Osteocyte (in vitro differentiated cells): ENCODE measurements around the gene MTUS2. TPM values are rescaled to one million over a fixed set of nuclear protein-coding genes. Genes with fewer than 3 reads are reported as not detected.
"Not testable (repeated sequence)": the region's sequence is repeated elsewhere in the genome, so short reads cannot be mapped to it uniquely, and the experiment has no call there.

Experiments used
- DNase-seq: peaks from one replicate; pipeline ENCODE4 v3.0.0; 2021; ENCODE audit warnings: mixed read lengths; ENCODE audit not compliant: unreplicated experiment; ENCODE audit errors: extremely low spot score
- H3K27ac Mint-ChIP-seq: one replicate; pipeline ENCODE4 v1.8.0; 2021; ENCODE audit warnings: mild to moderate bottlenecking, mixed read lengths; ENCODE audit not compliant: unreplicated experiment
- H3K27me3 Mint-ChIP-seq: one replicate; pipeline ENCODE4 v1.8.0; 2021; ENCODE audit warnings: mixed read lengths; ENCODE audit not compliant: unreplicated experiment
- H3K36me3 Mint-ChIP-seq: one replicate; pipeline ENCODE4 v1.8.0; 2021; ENCODE audit warnings: mixed read lengths; ENCODE audit not compliant: unreplicated experiment
- H3K4me1 Mint-ChIP-seq: one replicate; pipeline ENCODE4 v1.8.0; 2021; ENCODE audit warnings: mixed read lengths; ENCODE audit not compliant: unreplicated experiment
- H3K4me3 Mint-ChIP-seq: one replicate; pipeline ENCODE4 v1.8.0; 2021; ENCODE audit warnings: mild to moderate bottlenecking, moderate library complexity, mixed read lengths; ENCODE audit not compliant: unreplicated experiment
- H3K9me3 Mint-ChIP-seq: one replicate; pipeline ENCODE4 v1.8.0; 2021; ENCODE audit warnings: mixed read lengths; ENCODE audit not compliant: unreplicated experiment
- total RNA-seq: library from RNA; stranded (reverse); gene quantifications from 2 replicates; pipeline ENCODE4 v1.2.1, GENCODE V29; 2021
- TF ChIP-seq, protein P1 (sequence below): fragments of 200-600 bp; sonication (generic); IDR thresholded peaks from 2 replicates; pipeline ENCODE4 v1.5.0; 2021; ENCODE audit warnings: antibody characterized with exemption, mild to moderate bottlenecking, moderate library complexity

Gene MTUS2
- total RNA-seq, 1 donor from 2014 or later, result 0.05 TPM

DNA sequence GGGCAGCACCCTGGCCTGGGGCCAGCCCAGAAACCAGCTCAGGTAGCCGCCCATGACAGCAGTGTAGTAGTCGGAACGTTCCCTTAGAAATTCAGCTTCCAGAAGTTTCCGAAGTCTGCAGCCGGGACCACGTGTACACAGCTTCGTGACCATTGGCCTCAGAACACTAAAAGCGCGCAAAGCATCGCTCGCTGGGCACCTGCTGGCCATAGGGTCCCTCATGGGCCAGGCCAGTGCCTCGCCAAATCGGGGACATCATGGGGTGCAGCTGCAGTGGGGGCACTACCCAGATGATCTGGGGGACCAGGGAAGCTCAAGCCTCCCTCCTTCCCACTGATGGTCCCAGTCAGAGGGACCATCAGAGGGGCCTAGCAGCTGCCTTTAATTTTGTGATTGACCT is 384.5 kb downstream of the MTUS2 start:
- Mint-ChIP-seq H3K36me3 (no peaks in the 10 kb centered on the region), H3K27me3 (no peaks in the 10 kb centered on the region), H3K9me3 (peaks cover 32% of the 10 kb centered on the region), H3K27ac (no peak overlapping the region), H3K4me3 (no peak overlapping the region), H3K4me1 (no peaks in the 10 kb centered on the region)
- DNase-seq, result no peak
- TF ChIP-seq, protein P1, sequence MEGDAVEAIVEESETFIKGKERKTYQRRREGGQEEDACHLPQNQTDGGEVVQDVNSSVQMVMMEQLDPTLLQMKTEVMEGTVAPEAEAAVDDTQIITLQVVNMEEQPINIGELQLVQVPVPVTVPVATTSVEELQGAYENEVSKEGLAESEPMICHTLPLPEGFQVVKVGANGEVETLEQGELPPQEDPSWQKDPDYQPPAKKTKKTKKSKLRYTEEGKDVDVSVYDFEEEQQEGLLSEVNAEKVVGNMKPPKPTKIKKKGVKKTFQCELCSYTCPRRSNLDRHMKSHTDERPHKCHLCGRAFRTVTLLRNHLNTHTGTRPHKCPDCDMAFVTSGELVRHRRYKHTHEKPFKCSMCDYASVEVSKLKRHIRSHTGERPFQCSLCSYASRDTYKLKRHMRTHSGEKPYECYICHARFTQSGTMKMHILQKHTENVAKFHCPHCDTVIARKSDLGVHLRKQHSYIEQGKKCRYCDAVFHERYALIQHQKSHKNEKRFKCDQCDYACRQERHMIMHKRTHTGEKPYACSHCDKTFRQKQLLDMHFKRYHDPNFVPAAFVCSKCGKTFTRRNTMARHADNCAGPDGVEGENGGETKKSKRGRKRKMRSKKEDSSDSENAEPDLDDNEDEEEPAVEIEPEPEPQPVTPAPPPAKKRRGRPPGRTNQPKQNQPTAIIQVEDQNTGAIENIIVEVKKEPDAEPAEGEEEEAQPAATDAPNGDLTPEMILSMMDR, result no peak

DNA sequence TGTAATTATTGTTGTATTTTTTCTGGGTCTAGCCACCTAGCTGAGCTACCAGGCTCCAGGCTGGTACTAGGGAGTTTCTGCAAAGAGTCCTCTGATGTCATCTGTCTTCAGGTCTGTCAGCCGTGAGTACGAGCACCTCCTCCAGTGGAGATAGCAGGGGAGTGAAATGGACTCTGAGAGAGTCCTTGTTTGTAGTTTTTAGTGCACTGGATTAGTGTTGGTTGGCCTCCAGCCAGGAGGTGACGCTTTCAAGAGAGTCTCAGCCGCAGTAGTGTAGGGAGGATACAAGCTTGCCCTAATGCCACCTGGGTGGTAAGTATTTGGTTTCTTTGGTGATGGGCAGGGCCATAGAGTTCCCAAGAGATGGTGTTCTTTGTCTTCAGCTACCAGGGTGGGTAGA is 390.5 kb downstream of the MTUS2 start:
- no peaks in the 10 kb centered on the region for H3K36me3 Mint-ChIP-seq
- no peak overlapping the region for H3K4me3 Mint-ChIP-seq
- no peaks in the 10 kb centered on the region for H3K27me3 Mint-ChIP-seq

DNA sequence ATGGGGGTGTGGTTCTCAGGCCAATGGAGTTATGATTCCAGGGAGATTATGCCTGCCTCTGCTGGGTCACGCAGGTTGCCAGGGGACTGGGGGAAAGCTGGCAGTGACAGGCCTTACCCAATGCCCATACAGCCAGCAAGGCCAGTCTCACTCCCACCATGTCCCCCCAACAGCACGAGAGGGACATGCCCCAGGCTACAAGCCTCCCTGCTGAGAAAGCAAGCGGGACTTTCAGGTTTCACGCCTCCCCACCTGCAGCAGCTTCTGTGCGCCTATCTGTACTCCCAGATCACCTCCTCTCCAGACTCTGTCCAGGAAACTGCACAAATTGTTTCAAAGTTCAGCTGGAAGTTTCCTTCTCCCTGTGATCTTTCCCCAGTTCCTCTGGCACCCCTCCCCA is 391.0 kb downstream of the MTUS2 start:
- not testable (repeated sequence) for DNase-seq, H3K27ac Mint-ChIP-seq, H3K27me3 Mint-ChIP-seq, H3K4me1 Mint-ChIP-seq, H3K4me3 Mint-ChIP-seq, H3K36me3 Mint-ChIP-seq
- H3K9me3 Mint-ChIP-seq, result peaks cover 14% of the 10 kb centered on the region

More for the DNA sequence above, 390.5 kb downstream of the MTUS2 start:
- Mint-ChIP-seq H3K4me1 (no peaks in the 10 kb centered on the region), H3K27ac (no peak overlapping the region), H3K9me3 (peaks cover 16% of the 10 kb centered on the region)
- TF ChIP-seq, protein P1, result no peak
- DNase-seq, result no peak

DNA sequence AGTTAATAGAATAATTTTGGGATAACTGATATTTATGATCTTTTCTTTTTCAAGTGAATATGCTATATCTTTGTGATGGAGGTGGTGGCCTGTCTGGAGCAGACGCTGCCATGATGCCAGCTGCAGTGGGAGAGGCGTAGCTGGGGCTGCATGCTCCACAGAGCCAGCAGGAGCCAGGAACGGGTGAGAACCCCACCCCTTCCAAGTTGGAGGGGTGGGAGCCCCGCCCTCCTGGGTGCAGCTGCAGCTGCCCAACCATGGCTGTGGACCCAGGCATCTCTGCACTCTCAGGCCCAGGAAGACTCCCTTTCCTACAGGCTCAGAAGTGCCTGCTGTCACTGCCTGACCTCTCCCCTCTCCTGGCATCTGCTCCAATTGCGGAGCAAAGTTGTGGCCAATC is 402.3 kb downstream of the MTUS2 start:
- Mint-ChIP-seq H3K36me3 (no peaks in the 10 kb centered on the region), H3K27ac (no peak overlapping the region), H3K9me3 (peaks cover 7% of the 10 kb centered on the region), H3K27me3 (no peaks in the 10 kb centered on the region), H3K4me1 (no peaks in the 10 kb centered on the region), H3K4me3 (no peak overlapping the region)
- TF ChIP-seq, protein P1, result no peak
- DNase-seq, result no peak

DNA sequence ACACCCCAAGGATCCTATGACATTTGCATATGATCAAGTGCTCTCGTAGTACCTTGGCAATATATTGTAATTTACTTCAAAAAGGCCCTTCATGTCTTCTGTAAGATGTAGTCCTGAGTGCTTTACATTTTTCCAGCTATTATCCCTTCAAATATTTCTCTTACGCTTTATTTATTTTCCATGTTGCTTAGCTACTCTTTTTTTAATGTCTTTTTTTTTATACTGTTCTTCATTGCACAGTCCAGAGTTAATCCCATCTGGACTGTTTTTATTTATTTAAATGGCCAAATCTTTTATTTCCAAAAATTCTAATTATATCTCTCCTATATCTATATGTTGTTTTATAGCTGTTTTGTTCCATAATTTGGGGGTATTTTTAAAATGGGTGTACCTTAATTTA is 404.1 kb downstream of the MTUS2 start:
- TF ChIP-seq, protein P1, result no peak
- no peaks in the 10 kb centered on the region for H3K9me3 Mint-ChIP-seq
- H3K27ac Mint-ChIP-seq, result no peak overlapping the region
- no peaks in the 10 kb centered on the region for H3K36me3 Mint-ChIP-seq
- H3K27me3 Mint-ChIP-seq, result no peaks in the 10 kb centered on the region
- no peak for DNase-seq
- H3K4me1 Mint-ChIP-seq, result no peaks in the 10 kb centered on the region
- H3K4me3 Mint-ChIP-seq, result no peak overlapping the region

DNA sequence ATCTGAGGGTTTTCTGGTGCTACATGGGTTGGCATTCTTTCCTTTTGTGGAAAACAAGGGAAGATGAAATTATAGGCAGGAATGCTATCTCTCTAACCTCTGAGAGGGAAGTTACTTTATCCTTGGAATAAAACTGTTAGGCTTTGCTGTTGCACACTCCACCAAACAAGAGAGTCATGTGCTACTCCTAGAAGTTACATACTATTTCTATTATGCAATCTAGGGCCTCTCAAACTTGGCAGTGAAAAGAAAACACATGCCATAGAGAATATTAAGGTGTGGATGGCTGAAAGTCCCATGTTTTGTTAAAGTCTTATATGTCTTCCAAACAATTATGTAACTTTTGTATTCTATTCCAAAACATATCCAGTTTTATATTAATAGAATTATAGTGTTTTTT is 407.4 kb downstream of the MTUS2 start:
- no peak overlapping the region for H3K4me3 Mint-ChIP-seq
- TF ChIP-seq, protein P1, result no peak
- no peaks in the 10 kb centered on the region for H3K9me3 Mint-ChIP-seq
- no peaks in the 10 kb centered on the region for H3K36me3 Mint-ChIP-seq
- H3K27ac Mint-ChIP-seq, result no peak overlapping the region
- no peaks in the 10 kb centered on the region for H3K27me3 Mint-ChIP-seq
- H3K4me1 Mint-ChIP-seq, result no peaks in the 10 kb centered on the region
- DNase-seq, result no peak
